ENCODE data around the gene DSG3.

GRCh38 chr18:31399306-31400032 is 48.1 kb upstream of the DSG3 start:
- TF ChIP-seq CTCF (IDR thresholded peaks at IDR 0.05) (no peak), EP300 (IDR thresholded peaks at IDR 0.05) (no peak), POLR2AphosphoS5 (IDR thresholded peaks at IDR 0.05) (no peak), POLR2A (IDR thresholded peaks at IDR 0.05) (no peak)

Data from upper lobe of left lung (tissue), 4 donors.